H1 (cell line): ENCODE data around the gene CSGALNACT2.

Experiments used
- CEBPB ChIP-seq: IDR thresholded peaks from 2 replicates; pipeline ENCODE4 v1.6.1; 2012; ENCODE audit warnings: low read depth, low read length
- CTCF ChIP-seq, 3 experiments: IDR thresholded peaks; 1 replicate in 2 of 3; 2 replicates in 1 of 3; pipeline versions ENCODE4 v1.5.1 to v1.6.1; 2011; ENCODE audit warnings: low read length in 3 of 3, mild to moderate bottlenecking in 3 of 3, inconsistent platforms in 2 of 3, low read depth in 1 of 3, moderate library complexity in 1 of 3; ENCODE audit not compliant: insufficient read depth in 1 of 3; ENCODE audit errors: control extremely low read depth in 1 of 3
- FOSL1 ChIP-seq: IDR thresholded peaks from 2 replicates; pipeline ENCODE4 v1.6.1; 2011; ENCODE audit warnings: mild to moderate bottlenecking, low read depth, low read length, moderate library complexity; ENCODE audit not compliant: insufficient read depth
- POLR2A ChIP-seq, 2 experiments: IDR thresholded peaks; 1 replicate in 1 of 2; 2 replicates in 1 of 2; pipeline ENCODE4 v1.6.1; 2011; ENCODE audit warnings: low read depth in 2 of 2, low read length in 2 of 2, mild to moderate bottlenecking in 2 of 2; ENCODE audit errors: control extremely low read depth in 1 of 2
- SP2 ChIP-seq: IDR thresholded peaks from 2 replicates; pipeline ENCODE4 v1.6.1; 2012; ENCODE audit warnings: mild to moderate bottlenecking, low read length, inconsistent platforms
- TAF1 ChIP-seq: IDR thresholded peaks from 2 replicates; pipeline ENCODE4 v1.6.1; 2011; ENCODE audit warnings: mild to moderate bottlenecking, low read depth, low read length
- YY1 ChIP-seq: IDR thresholded peaks from 2 replicates; pipeline ENCODE4 v1.6.1; 2011; ENCODE audit warnings: low read depth, mild to moderate bottlenecking, low read length
- TF ChIP-seq, protein P1 (sequence below): IDR thresholded peaks from 2 replicates; pipeline ENCODE4 v1.6.1; 2012; ENCODE audit warnings: inconsistent platforms

DNA sequence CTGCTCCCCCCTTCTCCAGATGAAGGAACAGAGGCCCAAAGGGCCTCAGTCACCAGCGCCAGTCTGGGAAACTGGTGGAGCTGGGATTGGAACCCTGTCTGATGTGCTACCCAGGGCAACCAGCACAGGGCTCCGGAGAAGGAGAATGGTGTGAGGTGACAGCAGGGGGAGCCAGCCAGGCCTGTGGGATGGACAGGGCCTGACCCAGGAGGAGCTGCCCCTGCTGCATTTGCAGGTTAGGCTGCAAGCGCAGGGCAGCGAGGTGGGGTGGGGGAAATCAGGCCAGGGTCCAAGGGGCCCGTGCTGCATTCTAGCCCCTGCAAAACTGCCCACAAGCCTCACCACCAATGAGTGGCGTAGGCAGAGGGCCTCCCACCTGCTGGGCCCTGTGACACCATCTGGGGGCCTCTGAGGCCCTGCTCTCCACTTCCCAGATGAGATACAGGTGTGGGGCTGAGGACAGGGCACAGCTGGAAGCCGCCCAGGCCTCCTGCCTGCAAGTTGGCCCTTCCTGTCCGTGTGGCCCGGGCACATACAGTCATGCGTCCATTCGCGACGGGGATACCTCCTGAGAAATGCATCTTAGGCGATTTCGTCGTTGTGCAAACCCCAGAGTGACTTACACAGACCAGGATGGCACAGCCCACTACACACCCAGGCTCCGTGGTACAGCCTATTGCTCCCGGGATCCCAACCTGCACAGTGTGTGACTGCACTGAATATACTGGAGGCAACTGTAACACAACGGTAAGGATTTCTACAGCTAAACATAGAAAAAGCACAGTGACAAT, 83.4 kb downstream of the CSGALNACT2 start:
- TF ChIP-seq YY1, result no peak
- no peak for TF ChIP-seq TAF1
- peak; percentile 73 to 78 (median 75) for TF ChIP-seq CTCF (IDR thresholded peaks at IDR 0.05; ENCODE audit: control extremely low read depth in 1 of 3, insufficient read depth in 1 of 3, low read depth in 1 of 3, low read length in 3 of 3)
- TF ChIP-seq FOSL1, result no peak
- TF ChIP-seq CEBPB, result no peak
- TF ChIP-seq SP2, result no peak
- no peak for TF ChIP-seq POLR2A (IDR thresholded peaks at IDR 0.05; ENCODE audit: control extremely low read depth in 1 of 2, low read depth in 2 of 2, low read length in 2 of 2)
- TF ChIP-seq, protein P1, sequence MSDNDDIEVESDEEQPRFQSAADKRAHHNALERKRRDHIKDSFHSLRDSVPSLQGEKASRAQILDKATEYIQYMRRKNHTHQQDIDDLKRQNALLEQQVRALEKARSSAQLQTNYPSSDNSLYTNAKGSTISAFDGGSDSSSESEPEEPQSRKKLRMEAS, result no peak
